Measurements from ENCODE around the gene MAP2K7. TPM values are rescaled to one million over a fixed set of nuclear protein-coding genes. Genes with fewer than 3 reads are reported as not detected.
"Not testable (repeated sequence)": the region's sequence is repeated elsewhere in the genome, so short reads cannot be mapped to it uniquely, and the experiment has no call there.

Gene MAP2K7
- total RNA-seq, 2 experiments from 2014 or later = 36.8 to 37.0 TPM

- Mint-ChIP-seq H3K4me3 (no peak overlapping the region), H3K27me3 (no peaks in the 10 kb centered on the region), H3K36me3 (ENCODE audit: low read depth) (peaks cover 22% of the 10 kb centered on the region), H3K27ac (no peak overlapping the region), H3K9me3 (no peaks in the 10 kb centered on the region), H3K4me1 (ENCODE audit: low read depth) (peaks cover 16% of the 10 kb centered on the region)
- POLR2A ChIA-PET = interaction anchor here (1.8 to 7.7 kb wide), 3 partner anchors 9 to 15 kb away, joined by 12 to 81 read pairs (median 14); partner anchors contain the start of gene TIMM44
- no peak for TF ChIP-seq CTCF (IDR thresholded peaks at IDR 0.05)
- CTCF ChIA-PET = interaction anchor here (3.7 kb wide), 1 partner anchor 17 kb away, joined by 28 read pairs; the partner anchor contains the start of gene TIMM44
- ATAC-seq = no peak
- DNase-seq = no peak
- intact Hi-C loops (cut with micrococcal nuclease) = loop anchor here (10.0 kb wide), 1 partner anchor 73 kb away; no protein-coding TSS in a partner anchor
Observed at GRCh38 chr19:7927605-7928333, 24.1 kb downstream of the MAP2K7 start.

GRCh38 chr19:7928334-7928706, 24.6 kb downstream of the MAP2K7 start:
- POLR2A ChIA-PET = interaction anchor here (2.8 to 7.7 kb wide), 2 partner anchors 9 to 14 kb away, joined by 14 to 81 read pairs; partner anchors contain the start of gene TIMM44
- CTCF ChIA-PET = interaction anchor here (1.4 to 3.7 kb wide), 2 partner anchors 13 to 16 kb away, joined by 3 to 28 read pairs; partner anchors contain the start of gene TIMM44
- Mint-ChIP-seq H3K27ac (no peak overlapping the region), H3K4me3 (no peak overlapping the region), H3K4me1 (ENCODE audit: low read depth) (peaks cover 16% of the 10 kb centered on the region), H3K9me3 (no peaks in the 10 kb centered on the region), H3K27me3 (no peaks in the 10 kb centered on the region), H3K36me3 (ENCODE audit: low read depth) (peaks cover 22% of the 10 kb centered on the region)
- no peak for TF ChIP-seq CTCF (IDR thresholded peaks at IDR 0.05)
- ATAC-seq (no peak), DNase-seq (no peak)
- intact Hi-C loops (cut with micrococcal nuclease) = loop anchor here (10.0 kb wide), 1 partner anchor 74 kb away; no protein-coding TSS in a partner anchor

- ChIA-PET CTCF (interaction anchor here (0.7 to 3.7 kb wide), 9 partner anchors 9 to 425 kb away, joined by 3 to 28 read pairs (median 4); partner anchors contain the start of genes MAP2K7 and TIMM44), POLR2A (interaction anchor here (2.8 to 7.7 kb wide), 2 partner anchors 8 to 13 kb away, joined by 14 to 81 read pairs; partner anchors contain the start of gene TIMM44)
- Mint-ChIP-seq H3K4me3 (no peak overlapping the region), H3K4me1 (ENCODE audit: low read depth) (peaks cover 16% of the 10 kb centered on the region), H3K9me3 (no peaks in the 10 kb centered on the region), H3K27me3 (no peaks in the 10 kb centered on the region), H3K36me3 (ENCODE audit: low read depth) (peaks cover 26% of the 10 kb centered on the region), H3K27ac (peak overlapping the region; percentile 15)
- TF ChIP-seq CTCF (IDR thresholded peaks at IDR 0.05) = peak; percentile 67
- ATAC-seq (peak; percentile 59), DNase-seq (peak; percentile 85)
- intact Hi-C loops (cut with micrococcal nuclease) = loop anchor here (10.0 kb wide), 1 partner anchor 74 kb away; no protein-coding TSS in a partner anchor
Observed at GRCh38 chr19:7928741-7929701, 25.3 kb downstream of the MAP2K7 start.

- Mint-ChIP-seq H3K4me1 (ENCODE audit: low read depth) (peaks cover 16% of the 10 kb centered on the region), H3K36me3 (ENCODE audit: low read depth) (peaks cover 29% of the 10 kb centered on the region)
- intact Hi-C loops (cut with micrococcal nuclease) = not testable (repeated sequence)
Observed at GRCh38 chr19:7930030-7930429, 26.4 kb downstream of the MAP2K7 start.

GRCh38 chr19:7930765-7931164, 27.1 kb downstream of the MAP2K7 start:
- H3K27me3 Mint-ChIP-seq = no peaks in the 10 kb centered on the region
- H3K36me3 Mint-ChIP-seq (ENCODE audit: low read depth) = peaks cover 35% of the 10 kb centered on the region
- TF ChIP-seq CTCF (IDR thresholded peaks at IDR 0.05) = no peak
- POLR2A ChIA-PET = interaction anchor here (1.6 to 7.7 kb wide), 2 partner anchors 10 to 12 kb away, joined by 7 to 81 read pairs; partner anchors contain the start of genes SNAPC2 and TIMM44
- no peaks in the 10 kb centered on the region for H3K9me3 Mint-ChIP-seq
- ATAC-seq (no peak), DNase-seq (no peak)
- H3K4me1 Mint-ChIP-seq (ENCODE audit: low read depth) = peaks cover 14% of the 10 kb centered on the region
- no peak overlapping the region for H3K4me3 Mint-ChIP-seq
- CTCF ChIA-PET = interaction anchor here (1.3 to 3.7 kb wide), 2 partner anchors 10 to 14 kb away, joined by 6 to 28 read pairs; partner anchors contain the start of genes SNAPC2 and TIMM44
- H3K27ac Mint-ChIP-seq = no peak overlapping the region
- intact Hi-C loops (cut with micrococcal nuclease) = no loop called here

More at GRCh38 chr19:7930030-7930429, 26.4 kb downstream of the MAP2K7 start:
- H3K27ac Mint-ChIP-seq, H3K27me3 Mint-ChIP-seq, H3K4me3 Mint-ChIP-seq, ATAC-seq, H3K9me3 Mint-ChIP-seq: not testable (repeated sequence)
- ChIA-PET CTCF (interaction anchor here (1.3 to 3.7 kb wide), 2 partner anchors 10 to 14 kb away, joined by 6 to 28 read pairs; partner anchors contain the start of genes SNAPC2 and TIMM44), POLR2A (interaction anchor here (7.7 kb wide), 1 partner anchor 12 kb away, joined by 81 read pairs; the partner anchor contains the start of gene TIMM44)
- peak; percentile 41 for DNase-seq
